Measurements from ENCODE around the gene DCST2.

DNA sequence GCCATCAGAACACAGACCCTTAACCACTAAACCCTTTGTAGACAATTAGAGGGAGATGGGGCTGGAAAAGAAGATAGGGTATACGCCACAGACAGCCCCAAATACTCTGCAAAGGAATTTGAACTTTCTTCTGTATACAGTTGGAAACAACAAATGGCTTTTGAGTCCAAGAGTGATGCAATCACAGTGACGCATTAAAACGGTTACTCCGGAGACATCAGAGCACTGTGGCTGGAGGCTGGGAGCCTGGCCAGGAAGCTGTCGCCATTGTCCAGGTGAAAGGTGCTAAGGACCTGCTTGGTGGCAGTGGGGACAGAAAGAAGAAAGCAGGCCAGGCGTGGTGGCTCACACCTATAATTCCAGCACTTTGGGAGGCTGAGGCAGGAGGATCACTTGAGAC is 46.3 kb downstream of the DCST2 start:
- TF ChIP-seq POLR2AphosphoS5 (IDR thresholded peaks at IDR 0.05) (no peak), EP300 (IDR thresholded peaks at IDR 0.05) (no peak)
- TF ChIP-seq, protein P1, sequence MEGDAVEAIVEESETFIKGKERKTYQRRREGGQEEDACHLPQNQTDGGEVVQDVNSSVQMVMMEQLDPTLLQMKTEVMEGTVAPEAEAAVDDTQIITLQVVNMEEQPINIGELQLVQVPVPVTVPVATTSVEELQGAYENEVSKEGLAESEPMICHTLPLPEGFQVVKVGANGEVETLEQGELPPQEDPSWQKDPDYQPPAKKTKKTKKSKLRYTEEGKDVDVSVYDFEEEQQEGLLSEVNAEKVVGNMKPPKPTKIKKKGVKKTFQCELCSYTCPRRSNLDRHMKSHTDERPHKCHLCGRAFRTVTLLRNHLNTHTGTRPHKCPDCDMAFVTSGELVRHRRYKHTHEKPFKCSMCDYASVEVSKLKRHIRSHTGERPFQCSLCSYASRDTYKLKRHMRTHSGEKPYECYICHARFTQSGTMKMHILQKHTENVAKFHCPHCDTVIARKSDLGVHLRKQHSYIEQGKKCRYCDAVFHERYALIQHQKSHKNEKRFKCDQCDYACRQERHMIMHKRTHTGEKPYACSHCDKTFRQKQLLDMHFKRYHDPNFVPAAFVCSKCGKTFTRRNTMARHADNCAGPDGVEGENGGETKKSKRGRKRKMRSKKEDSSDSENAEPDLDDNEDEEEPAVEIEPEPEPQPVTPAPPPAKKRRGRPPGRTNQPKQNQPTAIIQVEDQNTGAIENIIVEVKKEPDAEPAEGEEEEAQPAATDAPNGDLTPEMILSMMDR (IDR thresholded peaks at IDR 0.05): no peak

All from sigmoid colon (tissue), 4 donors.